Islet of Langerhans (tissue), 1 donor: ENCODE results near the gene LST1.

ENCODE experiments used
- FAIRE-seq: peaks from one replicate; lab custom pipeline; 2011; peaks lifted over from hg19 to GRCh38; lab: Jason Lieb, UNC

LST1 gene

GRCh38 chr6:31559958-31560696, 25.9 kb upstream of the LST1 start:
- no peak for FAIRE-seq

GRCh38 chr6:31560697-31561058, 25.4 kb upstream of the LST1 start:
- FAIRE-seq: no peak

- no peak for FAIRE-seq
These were observed 18.3 kb upstream of the LST1 start for GRCh38 chr6:31567531-31568370.

GRCh38 chr6:31568537-31568961, 17.5 kb upstream of the LST1 start:
- no peak for FAIRE-seq

GRCh38 chr6:31569861-31570536, 16.1 kb upstream of the LST1 start:
- no peak for FAIRE-seq

GRCh38 chr6:31572041-31572911, 13.8 kb upstream of the LST1 start, which contains the start of gene LTA:
Gene LTA (plus strand): TSS chr6:31572289. CDS start chr6:31572743, 454 bp downstream.
- FAIRE-seq: no peak

- no peak for FAIRE-seq
These were observed 12.6 kb upstream of the LST1 start for GRCh38 chr6:31573239-31574105.

GRCh38 chr6:31574106-31575061, 11.7 kb upstream of the LST1 start:
- no peak for FAIRE-seq

GRCh38 chr6:31575335-31575901, 10.7 kb upstream of the LST1 start, which contains the start of gene TNF:
Gene TNF (plus strand): TSS chr6:31575565. CDS start chr6:31575742, 177 bp downstream.
- FAIRE-seq: no peak

- no peak for FAIRE-seq
These were observed 10.0 kb upstream of the LST1 start for GRCh38 chr6:31575952-31576685.

GRCh38 chr6:31576897-31577578, 9.0 kb upstream of the LST1 start:
- no peak for FAIRE-seq

- no peak for FAIRE-seq
These were observed 8.5 kb upstream of the LST1 start for GRCh38 chr6:31577579-31577966.

- FAIRE-seq: no peak
These were observed 7.6 kb upstream of the LST1 start for GRCh38 chr6:31578184-31579118.

GRCh38 chr6:31579119-31579505, 7.0 kb upstream of the LST1 start:
- no peak for FAIRE-seq

GRCh38 chr6:31579546-31580437, 6.3 kb upstream of the LST1 start:
- no peak for FAIRE-seq

- FAIRE-seq: no peak
These were observed 5.7 kb upstream of the LST1 start for GRCh38 chr6:31580438-31580740.
